Measurements from ENCODE around the gene MAN1C1. TPM values are rescaled to one million over a fixed set of nuclear protein-coding genes. Genes with fewer than 3 reads are reported as not detected.

The MAN1C1 gene
- total and polyA plus RNA-seq, 2 donors (not counting 3 experiments of a cell fraction or from before 2014, with no cell fraction given), result 1.5 to 4.0 TPM

DNA sequence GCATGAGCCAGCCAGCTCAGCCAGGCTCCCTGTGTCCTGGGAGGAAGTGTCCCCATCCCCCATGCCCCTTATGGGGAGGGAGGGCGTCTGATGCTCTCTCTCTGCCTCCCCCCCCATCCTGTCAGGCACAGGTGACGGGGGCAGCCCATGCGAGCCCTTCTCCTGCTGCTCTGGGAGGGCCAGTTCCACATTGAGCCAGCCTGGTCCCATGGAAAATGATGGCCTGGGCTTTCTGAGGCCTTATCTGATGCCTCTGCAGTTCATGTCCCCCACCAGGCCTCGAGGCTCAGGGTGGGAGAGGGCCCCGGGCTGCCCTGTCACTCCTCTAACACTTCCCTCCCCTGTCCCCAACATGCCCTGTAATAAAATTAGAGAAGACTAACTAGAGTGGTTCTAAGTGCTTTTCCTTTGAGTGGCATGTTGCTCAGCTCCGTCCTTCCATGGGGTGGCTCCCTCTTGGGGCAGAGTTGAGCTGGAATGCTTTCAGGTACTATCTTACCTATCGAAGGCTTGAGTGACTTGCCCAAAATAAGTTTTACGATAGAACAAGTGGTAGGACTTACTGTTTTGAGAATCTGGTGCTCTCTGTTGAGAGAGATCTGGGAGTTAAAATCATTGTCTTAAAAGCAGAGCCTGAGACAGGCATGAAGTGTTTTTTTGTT, 201.4 kb downstream of the MAN1C1 start:
- H3K4me1 ChIP-seq (ENCODE audit: control insufficient read depth, extremely low read depth, insufficient read depth, low read length), result peaks cover 14% of the 10 kb centered on the region
- FAIRE-seq, result no peak
- no TSS peak for BruUV-seq (replicated peaks)
- intact Hi-C loops (cut with micrococcal nuclease) (no loop called here), dilution Hi-C loops (cut with MboI; ENCODE audit: extremely low pct_ligation_motif_present, low sequenced_read_pairs) (no loop called here)
- H3K79me2 ChIP-seq (ENCODE audit: control insufficient read depth, insufficient read depth, low read length), result peaks cover 9% of the 10 kb centered on the region
- no peaks in the 10 kb centered on the region for H3K9me3 ChIP-seq (replicated peaks; ENCODE audit: control insufficient read depth, insufficient read depth, low read length)
- no peak overlapping the region for H3K4me2 ChIP-seq (ENCODE audit: insufficient read depth, low read length)
- no peak for DNase-seq (ENCODE audit: low read depth, low spot score)
- H3K9ac ChIP-seq (replicated peaks; ENCODE audit: extremely low read depth, insufficient read depth, low read length), result no peak overlapping the region
- peaks cover 0 to 29% of the 10 kb centered on the region in 2 experiments for H3K36me3 ChIP-seq (ENCODE audit: control insufficient read depth in 2 of 2, extremely low read depth in 1 of 2, insufficient read depth in 2 of 2, low read length in 2 of 2)
- H3K9me1 ChIP-seq (replicated peaks; ENCODE audit: control insufficient read depth, extremely low read depth, insufficient read depth, low read length), result no peaks in the 10 kb centered on the region
- ChIA-PET CTCF (interaction anchor here (1.1 kb wide), 1 partner anchor 179 kb away, joined by 4 read pairs; the partner anchor contains the start of gene PAFAH2), POLR2A (no interaction called here)
- H4K20me1 ChIP-seq (replicated peaks; ENCODE audit: control insufficient read depth, extremely low read depth, insufficient read depth, low read length), result no peaks in the 10 kb centered on the region
- no peak overlapping the region for H3K4me3 ChIP-seq (replicated peaks in 1 of 3; ENCODE audit: insufficient read depth in 1 of 3, low read depth in 1 of 3, low read length in 3 of 3)
- no peaks in the 10 kb centered on the region for H3K27me3 ChIP-seq (ENCODE audit: control insufficient read depth in 2 of 2, insufficient read depth in 2 of 2, low read length in 2 of 2)
- H2AFZ ChIP-seq (ENCODE audit: low read depth, low read length), result no peak overlapping the region
- no peak for TF ChIP-seq JUN (IDR thresholded peaks at IDR 0.05; ENCODE audit: borderline replicate concordance, insufficient read depth, insufficient read length, low read depth)
- TF ChIP-seq, protein P1, sequence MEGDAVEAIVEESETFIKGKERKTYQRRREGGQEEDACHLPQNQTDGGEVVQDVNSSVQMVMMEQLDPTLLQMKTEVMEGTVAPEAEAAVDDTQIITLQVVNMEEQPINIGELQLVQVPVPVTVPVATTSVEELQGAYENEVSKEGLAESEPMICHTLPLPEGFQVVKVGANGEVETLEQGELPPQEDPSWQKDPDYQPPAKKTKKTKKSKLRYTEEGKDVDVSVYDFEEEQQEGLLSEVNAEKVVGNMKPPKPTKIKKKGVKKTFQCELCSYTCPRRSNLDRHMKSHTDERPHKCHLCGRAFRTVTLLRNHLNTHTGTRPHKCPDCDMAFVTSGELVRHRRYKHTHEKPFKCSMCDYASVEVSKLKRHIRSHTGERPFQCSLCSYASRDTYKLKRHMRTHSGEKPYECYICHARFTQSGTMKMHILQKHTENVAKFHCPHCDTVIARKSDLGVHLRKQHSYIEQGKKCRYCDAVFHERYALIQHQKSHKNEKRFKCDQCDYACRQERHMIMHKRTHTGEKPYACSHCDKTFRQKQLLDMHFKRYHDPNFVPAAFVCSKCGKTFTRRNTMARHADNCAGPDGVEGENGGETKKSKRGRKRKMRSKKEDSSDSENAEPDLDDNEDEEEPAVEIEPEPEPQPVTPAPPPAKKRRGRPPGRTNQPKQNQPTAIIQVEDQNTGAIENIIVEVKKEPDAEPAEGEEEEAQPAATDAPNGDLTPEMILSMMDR (IDR thresholded peaks at IDR 0.05; ENCODE audit: extremely low read depth in 1 of 2, insufficient read depth in 1 of 2, low read depth in 1 of 2, low read length in 2 of 2), result no peak
- no peak for TF ChIP-seq GATA2 (IDR thresholded peaks at IDR 0.05; ENCODE audit: insufficient read depth, insufficient read length, low read depth, low read length)
- no peak for TF ChIP-seq POLR2A (IDR thresholded peaks at IDR 0.05; ENCODE audit: low read depth, low read length)
- TF ChIP-seq FOS (IDR thresholded peaks at IDR 0.05; ENCODE audit: borderline replicate concordance, insufficient read depth, low read length), result no peak
- no peak for TF ChIP-seq MYC (IDR thresholded peaks at IDR 0.05; ENCODE audit: low read depth, low read length)
- TF ChIP-seq, protein P2, sequence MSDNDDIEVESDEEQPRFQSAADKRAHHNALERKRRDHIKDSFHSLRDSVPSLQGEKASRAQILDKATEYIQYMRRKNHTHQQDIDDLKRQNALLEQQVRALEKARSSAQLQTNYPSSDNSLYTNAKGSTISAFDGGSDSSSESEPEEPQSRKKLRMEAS (IDR thresholded peaks at IDR 0.05; ENCODE audit: insufficient read depth, insufficient read length), result no peak
- no peak for TF ChIP-seq EZH2 (IDR thresholded peaks at IDR 0.05; ENCODE audit: borderline replicate concordance, low read depth, low read length, severe bottlenecking)
- TF ChIP-seq POLR2AphosphoS5 (IDR thresholded peaks at IDR 0.05; ENCODE audit: insufficient read depth, low read depth, low read length), result no peak
- no peak overlapping the region for H3K27ac ChIP-seq (ENCODE audit: insufficient read depth, low read depth, low read length)

Measured in endothelial cell of umbilical vein (primary cell).